Panc1 (cell line): ENCODE data around the gene ADCY2.

Experiments used
- CTCF ChIP-seq: fragments of 450-650 bp; IDR thresholded peaks from 2 replicates; pipeline ENCODE4 v1.5.1; 2017; ENCODE audit warnings: mild to moderate bottlenecking
- SIN3A ChIP-seq: IDR thresholded peaks from 2 replicates; pipeline ENCODE4 v1.6.1; 2012; ENCODE audit warnings: low read depth, mild to moderate bottlenecking, low read length, moderate library complexity, borderline replicate concordance; ENCODE audit not compliant: insufficient read depth

- TF ChIP-seq CTCF, result no peak
- TF ChIP-seq SIN3A, result no peak
These were observed 431.7 kb downstream of the ADCY2 start for GRCh38 chr5:7827610-7828009.
